SU-DHL-6 (cell line): Measurements from ENCODE around the gene WDSUB1.

Source experiments
- H2AFZ ChIP-seq: fragments of 200-600 bp; sonication (generic); 2 replicates; pipeline ENCODE4 v1.6.1; 2014; ENCODE audit warnings: low read depth, mild to moderate bottlenecking, moderate library complexity, mixed read lengths, antibody characterized with exemption, low read length; ENCODE audit not compliant: severe bottlenecking
- H3F3A ChIP-seq: fragments of 200-600 bp; shearing (Covaris generic); 2 replicates; pipeline ENCODE4 v1.6.0; 2016; ENCODE audit warnings: antibody characterized with exemption, mild to moderate bottlenecking; ENCODE audit not compliant: insufficient read depth
- H3K27ac ChIP-seq: fragments of 200-600 bp; sonication (generic); 2 replicates; pipeline ENCODE4 v1.5.1; 2016; ENCODE audit warnings: low read depth, mild to moderate bottlenecking, low read length, moderate library complexity, mixed read lengths
- H3K27me3 ChIP-seq: fragments of 200-600 bp; sonication (generic), shearing (Covaris generic); 2 replicates; pipeline ENCODE4 v1.6.0; 2014; ENCODE audit warnings: mild to moderate bottlenecking, low read length
- H3K36me3 ChIP-seq: fragments of 200-600 bp; sonication (generic); 2 replicates; pipeline ENCODE4 v1.6.1; 2014; ENCODE audit warnings: mild to moderate bottlenecking, low read length, mixed read lengths
- H3K4me2 ChIP-seq: fragments of 300-600, 200-600 bp; shearing (Covaris generic), sonication (generic); 2 replicates; pipeline ENCODE4 v1.6.0; 2014; ENCODE audit warnings: low read length, low read depth, mild to moderate bottlenecking; ENCODE audit not compliant: poor library complexity, severe bottlenecking
- H3K4me3 ChIP-seq: fragments of 200-600 bp; sonication (generic); 2 replicates; pipeline ENCODE4 v1.5.1; 2014; ENCODE audit warnings: antibody characterized with exemption, low read length, mild to moderate bottlenecking, mixed read lengths; ENCODE audit not compliant: insufficient read depth, poor library complexity, severe bottlenecking
- H3K79me2 ChIP-seq: fragments of 200-600 bp; sonication (generic); 2 replicates; pipeline ENCODE4 v1.6.1; 2014; ENCODE audit warnings: mild to moderate bottlenecking, low read length, moderate library complexity; ENCODE audit not compliant: insufficient read depth
- H3K9ac ChIP-seq: fragments of 200-600 bp; sonication (generic); 2 replicates; pipeline ENCODE4 v1.7.0; 2014; ENCODE audit warnings: mild to moderate bottlenecking, low read length
- H3K9me2 ChIP-seq: fragments of 200-600 bp; sonication (generic); replicated peaks from 2 replicates; pipeline ENCODE4 v1.6.1; 2014; ENCODE audit warnings: low read length; ENCODE audit not compliant: insufficient read depth
- H3K9me3 ChIP-seq: fragments of 200-600 bp; sonication (generic); 2 replicates; pipeline ENCODE4 v1.6.1; 2014; ENCODE audit warnings: low read length, mixed read lengths; ENCODE audit not compliant: insufficient read depth
- H4K20me1 ChIP-seq: fragments of 200-600 bp; sonication (generic); 2 replicates; pipeline ENCODE4 v1.6.1; 2014; ENCODE audit warnings: low read depth, mild to moderate bottlenecking, antibody characterized with exemption, low read length, moderate library complexity, mixed read lengths
- EZH2phosphoT487 ChIP-seq: fragments of 200-600 bp; sonication (generic), shearing (Covaris generic); conservative IDR thresholded peaks from 2 replicates; pipeline ENCODE4 v1.6.1; 2018; ENCODE audit warnings: mild to moderate bottlenecking, antibody characterized with exemption, low read length, moderate library complexity, mixed read lengths
- TF ChIP-seq, protein P1 (sequence below): fragments of 200-600 bp; sonication (generic); IDR thresholded peaks from one replicate; pipeline ENCODE4 v1.5.1; 2017; ENCODE audit warnings: antibody characterized with exemption, mild to moderate bottlenecking, low read length, moderate library complexity; ENCODE audit not compliant: insufficient read depth, poor library complexity, severe bottlenecking

WDSUB1 gene

DNA sequence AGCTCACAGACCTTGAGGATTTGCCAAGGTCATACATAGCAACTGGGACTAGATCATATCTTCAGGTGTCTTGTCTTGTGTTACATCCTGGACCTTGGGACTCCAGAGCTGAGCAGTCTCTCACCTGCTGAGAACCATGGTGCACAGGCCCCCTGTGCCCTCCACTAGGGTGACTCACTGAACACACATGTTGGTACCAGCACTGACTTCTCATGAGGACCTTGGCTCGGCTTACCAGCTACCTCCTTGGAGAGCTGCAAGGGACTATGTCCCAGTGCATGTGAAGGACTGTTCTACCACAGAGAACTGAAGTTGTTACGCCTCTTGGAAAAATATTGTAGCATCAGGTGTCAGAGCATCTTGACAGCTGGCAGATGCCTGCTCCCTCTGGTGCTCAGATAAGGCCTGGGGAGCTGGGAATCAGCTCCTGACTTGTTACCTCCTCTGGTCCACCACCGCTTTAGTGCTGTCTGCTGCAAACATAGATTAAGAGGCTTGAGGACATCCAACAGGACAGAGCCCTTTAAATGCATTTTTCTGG, 72.1 kb downstream of the WDSUB1 start:
- no peak overlapping the region for H2AFZ ChIP-seq
- H3K27me3 ChIP-seq = no peaks in the 10 kb centered on the region
- H3K27ac ChIP-seq = no peak overlapping the region
- H3K9ac ChIP-seq = no peak overlapping the region
- H3K79me2 ChIP-seq = no peaks in the 10 kb centered on the region
- no peaks in the 10 kb centered on the region for H4K20me1 ChIP-seq
- no peaks in the 10 kb centered on the region for H3K9me3 ChIP-seq
- no peaks in the 10 kb centered on the region for H3F3A ChIP-seq
- H3K4me3 ChIP-seq = no peak overlapping the region
- no peaks in the 10 kb centered on the region for H3K36me3 ChIP-seq
- no peaks in the 10 kb centered on the region for H3K9me2 ChIP-seq
- TF ChIP-seq, protein P1, sequence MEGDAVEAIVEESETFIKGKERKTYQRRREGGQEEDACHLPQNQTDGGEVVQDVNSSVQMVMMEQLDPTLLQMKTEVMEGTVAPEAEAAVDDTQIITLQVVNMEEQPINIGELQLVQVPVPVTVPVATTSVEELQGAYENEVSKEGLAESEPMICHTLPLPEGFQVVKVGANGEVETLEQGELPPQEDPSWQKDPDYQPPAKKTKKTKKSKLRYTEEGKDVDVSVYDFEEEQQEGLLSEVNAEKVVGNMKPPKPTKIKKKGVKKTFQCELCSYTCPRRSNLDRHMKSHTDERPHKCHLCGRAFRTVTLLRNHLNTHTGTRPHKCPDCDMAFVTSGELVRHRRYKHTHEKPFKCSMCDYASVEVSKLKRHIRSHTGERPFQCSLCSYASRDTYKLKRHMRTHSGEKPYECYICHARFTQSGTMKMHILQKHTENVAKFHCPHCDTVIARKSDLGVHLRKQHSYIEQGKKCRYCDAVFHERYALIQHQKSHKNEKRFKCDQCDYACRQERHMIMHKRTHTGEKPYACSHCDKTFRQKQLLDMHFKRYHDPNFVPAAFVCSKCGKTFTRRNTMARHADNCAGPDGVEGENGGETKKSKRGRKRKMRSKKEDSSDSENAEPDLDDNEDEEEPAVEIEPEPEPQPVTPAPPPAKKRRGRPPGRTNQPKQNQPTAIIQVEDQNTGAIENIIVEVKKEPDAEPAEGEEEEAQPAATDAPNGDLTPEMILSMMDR = no peak
- no peak for TF ChIP-seq EZH2phosphoT487
- H3K4me2 ChIP-seq = no peak overlapping the region

DNA sequence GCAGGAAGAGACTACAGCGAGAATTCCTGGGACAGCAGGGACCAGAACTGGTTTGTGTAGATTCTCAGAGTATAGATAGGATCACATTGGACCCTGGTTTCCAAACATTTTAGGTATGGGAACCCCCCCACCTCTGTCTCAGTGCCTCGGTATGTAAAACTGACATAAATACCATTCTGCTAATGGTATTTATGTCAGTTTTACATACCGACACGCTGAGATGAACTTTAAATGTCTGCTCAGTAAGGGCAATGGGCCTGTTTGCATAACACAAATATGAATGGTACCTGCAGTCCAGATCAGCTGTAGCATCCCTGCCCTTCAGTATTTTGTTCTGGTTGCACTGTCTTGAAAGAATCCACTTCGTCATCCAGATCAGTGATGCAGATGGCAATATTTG, 73.2 kb downstream of the WDSUB1 start:
- TF ChIP-seq EZH2phosphoT487 = no peak
- TF ChIP-seq, protein P1 = no peak
- Histone ChIP-seq H3K9me2 (no peaks in the 10 kb centered on the region), H3K27ac (no peak overlapping the region)

DNA sequence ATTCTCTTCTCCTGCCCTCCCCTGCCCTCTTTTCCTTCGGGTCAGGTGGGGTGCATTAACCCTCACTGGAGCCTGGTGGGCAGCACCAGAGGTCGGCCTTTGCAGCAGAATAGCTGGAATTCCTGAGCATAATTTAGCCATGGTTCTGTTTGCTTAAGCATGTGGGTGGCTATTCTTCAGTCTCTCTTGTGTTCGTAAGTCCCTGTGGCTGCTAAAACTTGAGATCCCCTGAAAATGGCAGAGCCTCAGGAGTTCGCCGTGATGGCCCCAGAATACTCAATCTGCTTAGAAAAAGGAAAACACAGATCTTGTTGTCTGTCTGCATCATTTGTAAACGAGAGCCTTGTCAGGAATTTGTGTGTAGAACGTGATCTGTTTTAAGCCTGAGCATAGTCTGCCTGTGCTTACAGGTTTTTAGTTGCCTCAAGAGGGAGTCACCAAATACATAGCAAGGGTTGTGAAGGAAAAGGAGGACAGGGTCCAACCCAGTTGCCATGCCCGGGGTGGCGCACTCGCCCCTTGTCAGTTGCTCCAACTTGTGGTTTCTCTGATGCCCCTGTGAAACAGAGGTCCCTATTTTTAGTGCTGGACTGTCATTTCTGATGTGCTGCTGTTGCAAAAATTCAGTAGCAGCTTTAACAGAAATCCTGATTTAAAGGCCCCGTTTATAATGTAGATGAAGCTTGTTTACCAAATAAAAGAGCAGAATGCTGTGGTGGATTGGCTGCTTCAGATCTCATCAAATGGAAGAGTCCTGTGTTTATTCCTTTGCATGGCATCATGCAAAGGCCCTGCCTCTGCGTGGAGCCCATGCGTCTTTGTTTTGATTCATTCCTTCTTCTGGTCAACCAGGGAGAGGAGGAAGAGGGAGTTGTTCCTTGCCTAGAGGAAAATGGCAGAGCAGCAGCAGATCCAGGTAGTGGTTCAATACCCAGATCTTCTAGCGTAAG, 74.8 kb downstream of the WDSUB1 start:
- Histone ChIP-seq H3K27ac (no peak overlapping the region), H3K36me3 (no peaks in the 10 kb centered on the region), H3K9ac (no peak overlapping the region), H3F3A (no peaks in the 10 kb centered on the region), H3K9me2 (no peaks in the 10 kb centered on the region), H4K20me1 (no peaks in the 10 kb centered on the region), H3K9me3 (no peaks in the 10 kb centered on the region), H2AFZ (no peak overlapping the region), H3K4me3 (no peak overlapping the region), H3K27me3 (no peaks in the 10 kb centered on the region), H3K79me2 (no peaks in the 10 kb centered on the region), H3K4me2 (no peak overlapping the region)
- TF ChIP-seq EZH2phosphoT487 = no peak
- TF ChIP-seq, protein P1 = no peak

More for the DNA sequence above, 73.2 kb downstream of the WDSUB1 start:
- Histone ChIP-seq H3K4me2 (no peak overlapping the region), H3K79me2 (no peaks in the 10 kb centered on the region), H3K9me3 (no peaks in the 10 kb centered on the region), H3K27me3 (no peaks in the 10 kb centered on the region), H3K36me3 (no peaks in the 10 kb centered on the region), H3K4me3 (no peak overlapping the region), H4K20me1 (no peaks in the 10 kb centered on the region), H3F3A (no peaks in the 10 kb centered on the region), H3K9ac (no peak overlapping the region), H2AFZ (no peak overlapping the region)
